NCI-H1417 (cell line): Measurements from ENCODE around the gene PCSK4.
A peak's percentile ranks its signal among the peaks of the same experiment; 100 is the strongest.
"Not testable (repeated sequence)": the region's sequence is repeated elsewhere in the genome, so short reads cannot be mapped to it uniquely, and the experiment has no call there.

Experiments used
- DNase-seq, 3 experiments: peaks; one replicate each; lab custom pipeline; 2025; lab: John Stamatoyannopoulos, UW

PCSK4 gene

GRCh38 chr19:1490311-1491113 lies at the start of gene PCSK4:
TSS of gene PCSK4 (minus strand) at chr19:1490350. CDS start at chr19:1490346, 4 bp downstream.
- peak; percentile 99 to 100 (median 100) for DNase-seq

DNA sequence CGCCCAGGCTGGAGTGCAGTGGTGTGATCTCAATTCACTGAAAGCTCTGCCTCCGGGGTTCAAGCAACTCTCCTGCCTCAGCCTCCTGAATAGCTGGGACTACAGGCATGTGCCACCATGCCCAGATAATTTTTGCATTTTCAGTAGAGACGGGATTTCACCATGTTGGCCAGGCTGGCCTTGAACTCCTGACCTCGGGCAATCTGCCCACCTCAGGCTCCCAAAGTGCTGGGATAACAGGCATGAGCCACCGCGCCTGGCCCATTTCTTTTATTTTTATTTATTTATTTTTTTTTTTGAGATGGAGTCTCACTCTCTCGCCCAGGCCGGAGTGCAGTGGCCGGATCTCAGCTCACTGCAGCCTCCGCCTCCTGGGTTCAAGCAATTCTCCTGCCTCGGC lies 49.6 kb upstream of the PCSK4 start:
- not testable (repeated sequence) for DNase-seq

- DNase-seq = no peak
Measured at GRCh38 chr19:1538978-1539377, 48.8 kb upstream of the PCSK4 start.

DNA sequence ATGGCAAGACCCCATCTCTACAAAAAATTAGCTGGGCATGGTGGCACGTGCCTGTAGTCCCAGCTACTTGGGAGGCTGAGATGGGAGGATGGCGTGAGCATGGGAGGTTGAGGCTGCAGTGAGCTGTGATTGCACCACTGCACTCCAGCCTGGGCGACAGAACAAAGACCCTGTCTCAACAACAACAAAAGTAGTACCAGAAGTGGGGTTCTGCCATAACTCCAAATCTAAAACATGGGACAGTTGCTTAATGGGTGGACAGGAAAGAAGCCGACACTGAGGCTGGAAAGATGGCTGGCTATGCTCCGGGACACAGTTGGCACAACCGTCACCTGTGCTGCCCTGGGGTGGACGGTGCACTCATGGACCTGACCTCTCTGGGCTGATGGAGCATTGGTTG lies 45.5 kb upstream of the PCSK4 start:
- DNase-seq = not testable (repeated sequence)

DNA sequence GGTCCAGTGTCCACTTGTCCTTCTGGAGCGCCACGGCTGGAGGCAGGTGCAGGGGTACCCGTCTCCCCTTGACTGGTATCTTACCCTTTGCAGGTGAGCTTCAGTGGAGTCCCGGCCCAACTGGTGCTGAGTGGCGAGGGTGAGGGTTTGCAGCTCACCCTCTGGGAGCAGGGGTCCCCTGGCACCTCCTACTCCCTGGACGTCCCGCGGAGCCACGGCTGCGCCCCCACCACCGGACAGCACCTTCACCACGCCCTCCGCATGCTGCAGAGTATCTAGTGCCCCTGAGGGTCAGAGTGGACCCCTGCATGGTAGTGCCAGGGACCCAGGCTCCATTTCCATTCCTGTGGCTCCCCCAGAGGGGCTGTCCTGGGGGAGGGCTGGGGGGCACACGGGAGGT lies 44.8 kb upstream of the PCSK4 start:
- no peak for DNase-seq

- peak in 2 of 3 experiments; percentile 43 to 48 for DNase-seq
Measured at GRCh38 chr19:1533510-1534150, 43.5 kb upstream of the PCSK4 start.

DNA sequence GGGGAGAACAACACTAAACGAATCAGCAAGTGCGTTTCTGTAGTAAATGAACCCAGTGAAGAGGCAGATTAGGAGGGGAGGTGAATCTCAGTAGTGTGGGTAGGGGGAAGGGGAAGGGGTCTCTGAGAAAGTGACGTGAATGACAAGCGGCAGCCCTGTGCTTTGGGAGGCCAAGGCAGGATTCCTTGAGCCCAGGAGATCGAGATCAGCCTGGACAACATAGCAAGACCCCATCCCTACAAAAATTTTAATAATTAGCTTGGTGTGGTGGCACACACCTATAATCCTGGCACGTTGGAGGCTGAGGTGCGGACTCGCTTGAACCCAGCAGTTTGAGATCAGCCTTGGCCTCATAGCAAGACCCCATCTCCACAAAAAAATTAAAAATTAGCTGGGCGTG lies 41.9 kb upstream of the PCSK4 start:
- DNase-seq = no peak

DNA sequence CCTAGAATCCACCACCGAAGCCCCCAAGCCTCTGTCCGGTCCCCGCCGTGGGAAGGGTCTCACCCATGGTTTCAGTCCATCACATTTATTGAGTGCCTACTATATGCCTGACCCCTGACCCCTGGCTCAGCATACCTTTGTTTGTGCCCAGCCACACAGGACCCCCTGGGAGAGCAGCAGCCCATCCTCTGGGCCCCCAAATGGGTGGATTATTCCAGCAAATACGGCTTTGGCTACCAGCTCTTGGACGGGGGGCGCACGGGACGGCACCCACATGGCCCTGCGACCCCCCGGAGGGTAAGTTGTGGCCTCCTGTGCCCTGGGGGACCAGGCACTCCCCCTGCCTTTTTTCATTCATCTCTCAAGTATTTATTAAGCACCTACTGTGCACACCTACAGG lies 41.4 kb upstream of the PCSK4 start:
- no peak for DNase-seq

DNA sequence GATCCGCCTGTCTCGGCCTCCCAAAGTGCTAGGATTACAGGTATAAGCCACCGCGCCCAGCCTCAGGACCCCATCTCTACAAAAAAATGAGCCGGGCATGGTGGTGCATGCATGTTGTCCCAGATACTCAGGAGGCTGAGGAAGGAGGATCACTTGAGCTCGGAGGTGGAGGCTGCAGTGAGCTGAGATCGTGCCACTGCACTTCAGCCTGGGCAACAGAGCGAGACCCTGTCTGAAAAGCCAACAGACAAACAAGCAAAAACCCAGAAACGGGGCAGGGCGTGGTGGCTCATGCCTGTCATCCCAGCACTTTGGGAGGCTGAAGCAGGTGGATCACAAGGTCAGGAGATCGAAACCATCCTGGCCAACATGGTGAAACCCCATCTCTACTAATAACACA lies 40.7 kb upstream of the PCSK4 start:
- not testable (repeated sequence) for DNase-seq

DNA sequence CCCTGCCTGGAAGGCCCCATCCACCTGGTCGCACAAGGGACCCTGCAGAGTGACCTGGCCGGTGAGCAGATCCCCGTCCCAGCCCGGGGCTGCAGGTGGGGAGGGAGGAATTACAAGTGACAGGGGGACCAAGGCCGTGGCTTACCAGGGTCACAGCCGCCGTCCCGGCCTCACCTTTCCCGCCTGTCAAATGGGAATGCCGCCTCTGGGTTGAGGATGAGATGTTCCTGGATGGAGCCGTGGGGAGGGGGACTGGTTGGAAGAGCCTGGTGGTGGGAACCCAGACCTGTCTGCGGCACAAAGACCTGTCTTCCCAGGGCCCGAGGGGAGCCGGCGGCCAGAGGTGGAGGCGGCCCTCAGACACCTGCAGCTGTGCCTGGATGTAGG lies 39.3 kb upstream of the PCSK4 start:
- no peak for DNase-seq

DNA sequence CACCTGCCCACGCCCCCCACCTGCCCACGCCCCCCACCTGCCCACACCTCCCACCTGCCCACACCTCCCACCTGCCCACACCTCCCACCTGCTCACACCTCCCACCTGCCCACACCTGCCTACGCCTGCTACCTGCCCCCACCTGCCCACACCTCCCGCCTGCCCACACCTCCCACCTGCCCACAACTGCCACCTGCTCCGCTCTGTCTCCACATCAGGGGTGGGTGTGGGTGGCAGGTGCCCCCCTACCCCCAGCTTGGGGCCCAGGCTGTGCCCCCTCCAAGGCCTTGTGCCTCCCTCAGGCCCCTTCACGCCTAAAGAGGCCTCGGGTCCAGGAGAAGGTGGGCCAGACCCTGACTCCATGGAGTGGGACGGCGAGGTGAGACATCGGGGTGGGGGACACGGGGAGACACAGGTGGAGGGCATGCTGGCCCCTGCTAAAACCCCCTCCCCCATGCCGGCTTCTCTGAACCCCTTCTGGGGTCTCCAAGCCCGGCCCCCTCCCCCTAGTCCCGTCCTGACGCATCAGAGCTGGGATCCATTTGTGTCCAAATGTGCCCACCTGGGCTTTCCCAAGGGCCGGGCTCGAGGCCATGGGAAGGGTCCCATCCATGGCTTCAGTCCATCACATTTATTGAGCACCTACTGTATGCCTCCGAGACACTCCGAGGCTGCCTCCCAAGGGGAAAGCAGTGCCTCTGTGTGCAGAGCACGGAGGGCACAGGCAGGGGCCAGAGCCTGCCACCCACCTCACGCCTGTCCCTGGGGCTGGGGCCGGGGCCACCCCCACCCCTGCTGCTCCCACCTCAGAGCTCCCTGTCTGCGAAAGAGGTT lies 38.7 kb upstream of the PCSK4 start:
- DNase-seq = no peak

DNA sequence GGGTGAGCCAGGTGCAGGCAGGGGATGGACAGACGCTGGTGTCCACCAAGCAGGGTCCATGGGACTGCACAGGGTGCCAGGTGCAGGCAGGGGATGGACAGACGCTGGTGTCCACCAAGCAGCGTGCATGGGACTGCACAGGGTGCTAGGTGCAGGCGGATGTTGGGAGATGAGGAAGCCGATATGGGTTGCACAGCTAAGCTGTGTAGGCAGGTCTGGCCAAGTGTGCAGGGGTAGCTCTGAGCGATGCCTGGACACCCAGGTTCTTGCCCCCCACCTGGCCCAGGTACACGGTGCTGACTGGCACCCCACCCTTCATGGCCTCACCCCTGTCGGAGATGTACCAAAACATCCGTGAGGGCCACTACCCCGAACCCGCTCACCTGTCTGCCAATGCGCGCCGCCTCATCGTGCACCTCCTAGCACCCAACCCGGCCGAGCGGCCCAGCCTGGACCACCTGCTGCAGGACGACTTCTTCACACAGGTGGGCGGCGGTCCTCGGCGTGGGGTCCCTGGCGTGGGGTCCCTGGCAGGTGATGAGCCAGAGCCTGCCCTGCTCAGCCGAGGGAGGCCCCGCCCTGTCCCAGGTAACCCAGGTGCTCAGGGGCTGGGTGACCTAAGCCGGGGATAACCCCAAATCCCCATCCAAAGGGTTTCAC lies 37.6 kb upstream of the PCSK4 start:
- no peak for DNase-seq

DNA sequence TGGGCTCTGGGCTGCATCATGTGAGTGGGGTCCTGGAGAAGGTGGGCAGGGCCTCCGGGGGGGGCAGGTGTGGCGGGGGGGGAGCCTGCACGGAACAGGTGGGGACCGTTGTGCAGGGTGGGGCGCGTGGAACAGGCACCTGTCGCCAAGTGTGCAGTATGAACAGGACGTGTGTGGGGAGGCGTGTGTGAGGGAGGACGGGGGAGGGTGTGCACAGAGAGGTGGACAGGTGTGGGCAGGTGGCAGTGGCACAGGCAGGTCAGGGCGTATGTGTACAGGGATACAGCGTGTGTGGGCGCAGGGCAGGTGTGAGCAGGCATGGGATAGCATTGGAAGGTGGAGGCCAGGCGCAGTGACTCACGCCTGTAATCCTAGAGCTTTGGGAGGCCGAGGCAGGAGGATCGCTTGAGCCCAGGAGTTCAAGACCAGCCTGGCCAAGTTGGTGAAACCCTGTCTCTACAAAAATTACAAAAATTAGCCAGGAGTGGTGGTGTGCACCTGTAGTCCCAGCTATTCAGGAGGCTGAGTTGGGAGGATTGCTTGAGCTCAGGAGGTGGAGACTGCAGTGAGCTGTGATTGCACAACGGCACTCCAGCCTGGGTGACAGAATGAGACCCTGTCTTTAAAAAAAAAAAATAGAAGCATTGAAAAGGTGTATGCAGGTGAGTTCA lies 37.0 kb upstream of the PCSK4 start:
- no peak for DNase-seq

DNA sequence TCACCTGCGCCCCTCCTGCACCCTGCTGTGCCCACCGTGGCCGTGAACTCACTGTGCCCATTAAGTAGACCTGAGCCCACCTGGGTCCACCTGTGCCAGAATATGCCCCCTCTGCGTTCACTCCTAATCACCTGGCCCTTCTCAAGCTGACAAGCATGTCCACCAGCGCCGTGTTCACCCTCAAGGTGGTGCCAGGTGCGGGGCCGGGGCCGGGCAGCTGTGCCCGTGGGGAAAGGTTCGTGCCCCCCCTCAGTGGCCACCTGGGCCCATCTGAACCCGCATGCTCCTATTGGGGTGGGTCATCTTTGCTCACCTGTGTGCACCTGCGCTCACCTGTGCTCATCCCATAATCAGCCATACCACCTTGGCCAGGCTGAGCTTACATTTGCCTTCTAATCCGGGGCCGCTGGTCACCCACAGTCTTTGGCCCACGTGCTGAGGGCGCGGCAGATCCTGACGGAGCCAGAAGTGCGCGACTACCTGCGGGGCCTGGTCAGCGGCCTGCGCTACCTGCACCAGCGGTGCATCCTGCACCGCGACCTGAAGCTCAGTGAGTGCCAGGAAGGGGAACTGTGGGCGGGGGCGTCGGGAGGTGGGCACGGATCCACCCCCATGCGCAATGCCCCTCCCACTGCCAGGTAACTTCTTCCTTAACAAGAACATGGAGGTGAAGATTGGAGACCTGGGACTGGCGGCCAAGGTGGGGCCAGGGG lies 36.1 kb upstream of the PCSK4 start:
- DNase-seq = no peak

DNA sequence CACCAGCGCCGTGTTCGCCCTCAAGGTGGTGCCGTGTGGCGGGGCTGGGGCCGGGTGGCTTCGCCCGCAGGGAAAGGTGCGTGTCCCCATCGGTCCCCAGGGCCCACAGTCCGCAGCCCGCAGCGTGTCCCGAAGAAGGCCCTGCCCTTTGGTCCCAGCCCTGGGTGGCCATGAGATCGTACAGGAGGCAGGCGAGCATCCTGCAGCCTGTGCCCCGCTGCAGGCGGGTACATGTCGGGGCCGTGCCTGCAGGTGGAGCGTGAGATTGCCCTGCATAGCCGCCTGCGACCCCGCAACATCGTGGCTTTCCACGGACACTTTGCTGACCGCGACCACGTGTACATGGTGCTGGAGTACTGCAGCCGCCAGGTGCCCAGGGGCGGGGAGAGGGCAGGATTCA lies 35.2 kb upstream of the PCSK4 start:
- no peak for DNase-seq

DNA sequence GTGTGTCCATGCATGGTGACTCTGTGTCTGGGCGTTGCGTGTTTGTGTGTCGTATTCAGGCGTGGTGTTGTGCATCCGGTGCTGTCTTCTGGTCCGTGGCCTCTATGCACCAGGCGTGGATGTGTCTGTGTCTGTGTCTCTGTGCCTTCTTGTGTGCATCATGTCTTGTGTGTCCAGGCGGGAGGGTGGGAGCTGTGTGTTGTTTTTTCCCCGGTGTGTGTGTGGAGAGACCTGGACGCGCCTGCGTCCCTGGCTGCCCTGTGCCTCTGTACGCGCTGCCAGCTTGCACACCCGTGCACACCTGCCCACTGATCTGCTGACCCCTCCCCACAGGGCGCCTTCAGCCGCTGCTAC lies 34.8 kb upstream of the PCSK4 start:
- peak in 1 of 3 experiments; percentile 42 for DNase-seq

- no peak for DNase-seq
Measured at GRCh38 chr19:1524287-1524971, 34.3 kb upstream of the PCSK4 start.

DNA sequence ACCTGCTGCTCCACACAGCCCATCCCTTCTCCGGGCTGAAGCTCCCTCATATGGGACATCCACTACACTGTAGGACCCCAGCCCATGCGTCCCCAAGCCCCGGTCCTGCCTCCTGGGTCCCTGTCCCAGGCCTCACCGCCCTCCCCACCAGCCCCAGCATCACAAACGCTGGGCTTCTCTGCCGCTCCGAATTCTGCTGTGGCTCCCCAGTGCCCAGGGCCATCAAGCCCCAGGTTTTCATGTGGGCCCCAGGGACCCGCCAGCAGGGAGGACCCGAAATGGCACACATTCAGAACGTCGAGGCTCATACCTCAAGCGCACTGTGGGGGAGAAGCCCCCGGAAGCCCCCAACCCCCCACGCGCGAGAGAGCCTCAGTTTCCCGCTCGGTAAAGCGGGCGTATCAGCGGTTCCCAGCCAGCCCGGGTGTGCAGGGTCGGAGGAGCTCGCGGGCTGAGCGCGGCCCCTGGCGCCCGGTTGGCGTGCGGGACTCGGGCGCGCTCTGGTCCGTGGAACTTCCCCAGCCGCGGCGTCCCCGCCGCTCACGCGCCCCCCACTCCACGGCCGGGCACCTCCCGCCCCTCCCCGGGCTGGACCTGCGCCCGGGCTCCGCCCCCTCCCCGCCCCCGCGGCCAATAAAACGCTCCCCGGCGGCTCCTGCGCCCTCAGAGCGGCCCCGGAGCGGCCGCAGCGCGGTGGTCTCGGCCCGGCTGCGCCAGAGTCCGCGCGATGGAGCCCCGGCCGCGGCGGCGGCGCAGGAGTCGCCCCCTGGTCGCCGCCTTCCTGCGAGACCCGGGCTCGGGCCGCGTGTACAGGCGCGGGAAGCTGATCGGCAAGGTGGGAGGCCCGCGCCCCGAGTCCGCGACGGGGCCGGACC lies 33.5 kb upstream of the PCSK4 start, which contains the start of gene PLK5:
Gene PLK5 (plus strand): TSS at position 666 of the 875 bp plus-strand sequence. CDS start 2,920 bp downstream, outside the sequence.
- DNase-seq = peak in 1 of 3 experiments; percentile 25

DNA sequence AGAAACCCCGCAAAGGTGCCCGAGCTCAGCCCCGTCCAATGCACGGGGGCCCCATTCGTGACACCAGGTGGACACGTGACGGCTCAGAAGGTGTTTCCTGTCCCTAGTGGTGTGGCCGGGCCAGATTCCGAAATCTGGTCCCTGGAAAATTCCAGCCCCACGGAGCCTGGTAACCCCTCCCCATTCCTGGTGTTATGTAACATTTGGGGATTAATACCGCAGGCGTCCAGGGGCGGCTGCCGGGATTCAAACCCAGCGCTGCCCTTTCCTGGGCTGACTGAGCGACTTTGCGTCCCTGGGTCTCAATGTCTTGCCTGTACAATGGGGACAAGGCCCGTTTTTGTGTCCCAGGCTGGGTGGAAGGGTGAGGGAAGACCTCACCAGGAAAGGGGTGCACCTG lies 32.7 kb upstream of the PCSK4 start:
- DNase-seq = no peak
